ENCODE results near the gene FGR. TPM values are rescaled to one million over a fixed set of nuclear protein-coding genes. Genes with fewer than 3 reads are reported as not detected.

Gene FGR
- polyA plus RNA-seq, 1 donor (not counting 4 experiments of a cell fraction or from before 2014, with no cell fraction given) = 0.04 TPM

- H3K4me2 ChIP-seq (ENCODE audit: control insufficient read depth, extremely low read depth, insufficient read depth, low read depth, low read length) = no peak overlapping the region
- H3K4me3 ChIP-seq (ENCODE audit: control insufficient read depth in 2 of 3, extremely low read depth in 1 of 3, insufficient read depth in 2 of 3, low read depth in 1 of 3, low read length in 3 of 3) = no peak overlapping the region
- dilution Hi-C loops (cut with MboI; ENCODE audit: extremely low pct_ligation_motif_present, low sequenced_read_pairs) = loop anchor here (25.0 kb wide), 1 partner anchor 171 kb away; no protein-coding TSS in a partner anchor
- H3K9ac ChIP-seq (ENCODE audit: control insufficient read depth, extremely low read depth, insufficient read depth, low read length) = no peak overlapping the region
- H3K9me3 ChIP-seq (ENCODE audit: control insufficient read depth, low read depth, low read length) = no peaks in the 10 kb centered on the region
- FAIRE-seq = no peak
- no peak overlapping the region for H3K27ac ChIP-seq (ENCODE audit: control insufficient read depth, insufficient read depth, low read length)
- H3K27me3 ChIP-seq (ENCODE audit: control insufficient read depth, extremely low read depth, insufficient read depth, low read length) = no peaks in the 10 kb centered on the region
- H3K36me3 ChIP-seq (ENCODE audit: control insufficient read depth in 2 of 2, extremely low read depth in 1 of 2, insufficient read depth in 2 of 2, low read length in 2 of 2) = peaks cover 0 to 11% of the 10 kb centered on the region in 2 experiments
- TF ChIP-seq, protein P1, sequence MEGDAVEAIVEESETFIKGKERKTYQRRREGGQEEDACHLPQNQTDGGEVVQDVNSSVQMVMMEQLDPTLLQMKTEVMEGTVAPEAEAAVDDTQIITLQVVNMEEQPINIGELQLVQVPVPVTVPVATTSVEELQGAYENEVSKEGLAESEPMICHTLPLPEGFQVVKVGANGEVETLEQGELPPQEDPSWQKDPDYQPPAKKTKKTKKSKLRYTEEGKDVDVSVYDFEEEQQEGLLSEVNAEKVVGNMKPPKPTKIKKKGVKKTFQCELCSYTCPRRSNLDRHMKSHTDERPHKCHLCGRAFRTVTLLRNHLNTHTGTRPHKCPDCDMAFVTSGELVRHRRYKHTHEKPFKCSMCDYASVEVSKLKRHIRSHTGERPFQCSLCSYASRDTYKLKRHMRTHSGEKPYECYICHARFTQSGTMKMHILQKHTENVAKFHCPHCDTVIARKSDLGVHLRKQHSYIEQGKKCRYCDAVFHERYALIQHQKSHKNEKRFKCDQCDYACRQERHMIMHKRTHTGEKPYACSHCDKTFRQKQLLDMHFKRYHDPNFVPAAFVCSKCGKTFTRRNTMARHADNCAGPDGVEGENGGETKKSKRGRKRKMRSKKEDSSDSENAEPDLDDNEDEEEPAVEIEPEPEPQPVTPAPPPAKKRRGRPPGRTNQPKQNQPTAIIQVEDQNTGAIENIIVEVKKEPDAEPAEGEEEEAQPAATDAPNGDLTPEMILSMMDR (optimal IDR thresholded peaks at IDR 0.05 in 1 of 3, IDR thresholded peaks at IDR 0.05 in 1 of 3, conservative IDR thresholded peaks at IDR 0.05 in 1 of 3; ENCODE audit: extremely low read depth in 1 of 3, insufficient read depth in 2 of 3, low read length in 3 of 3) = no peak
- no peak for TF ChIP-seq EZH2 (IDR thresholded peaks at IDR 0.05; ENCODE audit: low read length)
- peaks cover 3% of the 10 kb centered on the region for H3K9me1 ChIP-seq (ENCODE audit: control insufficient read depth, extremely low read depth, insufficient read depth, low read length)
- no peaks in the 10 kb centered on the region for H3K4me1 ChIP-seq (ENCODE audit: control insufficient read depth, extremely low read depth, insufficient read depth, low read length)
- H2AFZ ChIP-seq (ENCODE audit: control insufficient read depth, low read length) = no peak overlapping the region
- peaks cover 3% of the 10 kb centered on the region for H4K20me1 ChIP-seq (ENCODE audit: control insufficient read depth, extremely low read depth, insufficient read depth, low read length)
- DNase-seq (ENCODE audit: low read depth, low spot score) = no peak
- peaks cover 44% of the 10 kb centered on the region for H3K79me2 ChIP-seq (ENCODE audit: control insufficient read depth, insufficient read depth, low read length)
Measured at GRCh38 chr1:27583479-27583878, 51.5 kb downstream of the FGR start.

DNA sequence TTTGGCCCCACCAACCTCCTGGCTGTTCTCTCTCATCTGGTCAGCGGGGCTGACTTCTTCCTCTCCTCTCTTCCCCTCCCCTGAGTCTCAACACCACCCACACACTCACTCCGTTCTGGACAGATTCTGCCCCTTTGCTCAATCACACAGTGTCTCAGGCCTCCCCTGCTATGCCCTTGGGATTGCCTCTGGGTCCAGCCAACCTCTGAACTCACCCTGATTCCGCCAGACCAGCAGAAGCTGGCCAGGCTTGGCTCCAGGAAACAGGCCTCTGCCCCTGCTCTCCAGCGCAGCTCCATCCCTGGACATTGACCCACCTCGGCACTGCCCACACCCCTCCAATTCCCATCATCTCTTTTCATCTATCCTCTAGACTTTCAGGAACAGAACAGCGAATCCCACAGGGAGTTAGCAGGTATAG is 53.2 kb downstream of the FGR start:
- Histone ChIP-seq H3K4me2 (ENCODE audit: control insufficient read depth, extremely low read depth, insufficient read depth, low read depth, low read length) (no peak overlapping the region), H4K20me1 (ENCODE audit: control insufficient read depth, extremely low read depth, insufficient read depth, low read length) (peaks cover 3% of the 10 kb centered on the region), H3K9ac (ENCODE audit: control insufficient read depth, extremely low read depth, insufficient read depth, low read length) (no peak overlapping the region), H3K27me3 (ENCODE audit: control insufficient read depth, extremely low read depth, insufficient read depth, low read length) (no peaks in the 10 kb centered on the region), H3K27ac (ENCODE audit: control insufficient read depth, insufficient read depth, low read length) (no peak overlapping the region), H3K36me3 (ENCODE audit: control insufficient read depth in 2 of 2, extremely low read depth in 1 of 2, insufficient read depth in 2 of 2, low read length in 2 of 2) (peaks cover 0 to 10% of the 10 kb centered on the region in 2 experiments), H3K4me3 (ENCODE audit: control insufficient read depth in 2 of 3, extremely low read depth in 1 of 3, insufficient read depth in 2 of 3, low read depth in 1 of 3, low read length in 3 of 3) (no peak overlapping the region), H3K9me3 (ENCODE audit: control insufficient read depth, low read depth, low read length) (no peaks in the 10 kb centered on the region), H3K4me1 (ENCODE audit: control insufficient read depth, extremely low read depth, insufficient read depth, low read length) (no peaks in the 10 kb centered on the region), H3K9me1 (ENCODE audit: control insufficient read depth, extremely low read depth, insufficient read depth, low read length) (no peaks in the 10 kb centered on the region), H2AFZ (ENCODE audit: control insufficient read depth, low read length) (no peak overlapping the region), H3K79me2 (ENCODE audit: control insufficient read depth, insufficient read depth, low read length) (peaks cover 40% of the 10 kb centered on the region)
- DNase-seq (ENCODE audit: low read depth, low spot score) (no peak), FAIRE-seq (no peak)
- dilution Hi-C loops (cut with MboI; ENCODE audit: extremely low pct_ligation_motif_present, low sequenced_read_pairs) = loop anchor here (25.0 kb wide), 1 partner anchor 170 kb away; no protein-coding TSS in a partner anchor
- no peak for TF ChIP-seq EZH2 (IDR thresholded peaks at IDR 0.05; ENCODE audit: low read length)
- TF ChIP-seq, protein P1 (optimal IDR thresholded peaks at IDR 0.05 in 1 of 3, IDR thresholded peaks at IDR 0.05 in 1 of 3, conservative IDR thresholded peaks at IDR 0.05 in 1 of 3; ENCODE audit: extremely low read depth in 1 of 3, insufficient read depth in 2 of 3, low read length in 3 of 3) = no peak

All from keratinocyte (primary cell).